GM12864 (cell line): Measurements from ENCODE around the gene VAX1.
"Not testable (repeated sequence)": the region's sequence is repeated elsewhere in the genome, so short reads cannot be mapped to it uniquely, and the experiment has no call there.

Experiments used
- DNase-seq: peaks from one replicate; pipeline ENCODE4 v3.0.0-alpha.2; 2011; ENCODE audit warnings: low read depth
- H3K4me3 ChIP-seq: 2 replicates; pipeline ENCODE4 v1.5.1; 2011; ENCODE audit warnings: mild to moderate bottlenecking, low read depth, low read length, control low read depth
- CTCF ChIP-seq: IDR thresholded peaks from 2 replicates; pipeline ENCODE4 v1.5.1; 2011; ENCODE audit warnings: low read depth, mild to moderate bottlenecking, moderate library complexity, low read length, control low read depth, inconsistent platforms; ENCODE audit errors: missing control alignments

VAX1 gene

GRCh38 chr10:117134056-117134305, 4.1 kb downstream of the VAX1 start:
- DNase-seq = no peak
- TF ChIP-seq CTCF = no peak
- H3K4me3 ChIP-seq = no peak overlapping the region

GRCh38 chr10:117133273-117134055, 4.6 kb downstream of the VAX1 start:
- no peak overlapping the region for H3K4me3 ChIP-seq

GRCh38 chr10:117132751-117133231, 5.3 kb downstream of the VAX1 start:
- no peak for TF ChIP-seq CTCF
- no peak overlapping the region for H3K4me3 ChIP-seq
- no peak for DNase-seq

More at GRCh38 chr10:117133273-117134055, 4.6 kb downstream of the VAX1 start:
- DNase-seq = no peak
- TF ChIP-seq CTCF = no peak

DNA sequence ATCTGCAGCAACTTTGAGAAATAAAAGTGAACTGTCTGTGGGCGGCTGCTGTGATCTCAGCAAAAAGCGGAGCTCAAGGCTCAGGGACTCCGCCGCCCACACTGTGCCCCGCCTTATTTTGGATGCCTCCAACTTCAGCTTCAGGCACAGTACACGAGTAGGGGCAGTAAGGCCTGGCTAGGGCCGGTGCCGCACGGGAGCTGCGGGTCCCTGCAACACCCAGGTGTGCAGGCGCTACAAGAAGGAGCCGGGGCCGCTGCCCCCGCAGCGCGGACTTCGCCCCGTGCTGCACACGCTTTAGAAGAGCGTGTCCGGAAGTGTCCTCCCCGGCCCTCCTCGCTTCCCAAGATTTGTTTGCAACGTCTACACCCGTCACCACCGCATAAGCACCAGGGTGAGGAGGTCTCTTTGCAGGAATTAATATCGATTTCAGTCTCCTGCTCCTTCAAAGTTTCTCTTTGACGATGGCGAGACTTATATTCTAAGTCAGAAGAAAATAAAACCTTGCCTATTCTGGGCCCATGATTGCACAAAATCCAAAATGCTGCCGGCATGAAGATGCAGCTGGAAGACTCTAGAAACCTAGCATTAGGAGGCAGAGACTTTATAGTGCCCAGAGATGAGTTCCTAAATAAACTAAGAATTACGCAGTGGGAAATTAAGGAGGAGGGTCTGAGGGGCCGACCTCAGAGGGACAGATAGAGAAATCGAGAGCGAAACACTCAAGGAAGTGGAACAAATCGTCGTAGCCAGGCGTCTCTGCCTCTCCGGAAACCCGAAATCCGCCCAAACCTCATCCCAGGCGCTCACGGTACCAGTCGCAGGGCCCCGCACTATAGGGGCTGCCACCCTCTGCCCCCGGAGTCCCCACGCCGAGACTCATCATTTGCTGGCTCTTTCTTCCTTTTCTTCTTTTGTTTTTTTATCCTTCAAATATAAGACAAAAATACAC, 6.4 kb downstream of the VAX1 start:
- H3K4me3 ChIP-seq = no peak overlapping the region
- DNase-seq = no peak
- TF ChIP-seq CTCF = no peak

- DNase-seq = no peak
- TF ChIP-seq CTCF = no peak
- H3K4me3 ChIP-seq = no peak overlapping the region
Measured at GRCh38 chr10:117130862-117131375, 7.2 kb downstream of the VAX1 start.

- DNase-seq = no peak
- TF ChIP-seq CTCF = no peak
- H3K4me3 ChIP-seq = no peak overlapping the region
Measured at GRCh38 chr10:117130346-117130745, 7.7 kb downstream of the VAX1 start.

GRCh38 chr10:117126645-117127044, 11.4 kb downstream of the VAX1 start:
- DNase-seq, H3K4me3 ChIP-seq: not testable (repeated sequence)
